SU-DHL-6 (cell line): Measurements from ENCODE around the gene COL1A1.

ENCODE experiments used
- H2AFZ ChIP-seq: fragments of 200-600 bp; sonication (generic); 2 replicates; pipeline ENCODE4 v1.6.1; 2014; ENCODE audit warnings: low read depth, mild to moderate bottlenecking, moderate library complexity, mixed read lengths, antibody characterized with exemption, low read length; ENCODE audit not compliant: severe bottlenecking
- H3F3A ChIP-seq: fragments of 200-600 bp; shearing (Covaris generic); 2 replicates; pipeline ENCODE4 v1.6.0; 2016; ENCODE audit warnings: antibody characterized with exemption, mild to moderate bottlenecking; ENCODE audit not compliant: insufficient read depth
- H3K27ac ChIP-seq: fragments of 200-600 bp; sonication (generic); 2 replicates; pipeline ENCODE4 v1.5.1; 2016; ENCODE audit warnings: low read depth, mild to moderate bottlenecking, low read length, moderate library complexity, mixed read lengths
- H3K27me3 ChIP-seq: fragments of 200-600 bp; sonication (generic), shearing (Covaris generic); 2 replicates; pipeline ENCODE4 v1.6.0; 2014; ENCODE audit warnings: mild to moderate bottlenecking, low read length
- H3K36me3 ChIP-seq: fragments of 200-600 bp; sonication (generic); 2 replicates; pipeline ENCODE4 v1.6.1; 2014; ENCODE audit warnings: mild to moderate bottlenecking, low read length, mixed read lengths
- H3K4me2 ChIP-seq: fragments of 300-600, 200-600 bp; shearing (Covaris generic), sonication (generic); 2 replicates; pipeline ENCODE4 v1.6.0; 2014; ENCODE audit warnings: low read length, low read depth, mild to moderate bottlenecking; ENCODE audit not compliant: poor library complexity, severe bottlenecking
- H3K4me3 ChIP-seq: fragments of 200-600 bp; sonication (generic); 2 replicates; pipeline ENCODE4 v1.5.1; 2014; ENCODE audit warnings: antibody characterized with exemption, low read length, mild to moderate bottlenecking, mixed read lengths; ENCODE audit not compliant: insufficient read depth, poor library complexity, severe bottlenecking
- H3K79me2 ChIP-seq: fragments of 200-600 bp; sonication (generic); 2 replicates; pipeline ENCODE4 v1.6.1; 2014; ENCODE audit warnings: mild to moderate bottlenecking, low read length, moderate library complexity; ENCODE audit not compliant: insufficient read depth
- H3K9ac ChIP-seq: fragments of 200-600 bp; sonication (generic); 2 replicates; pipeline ENCODE4 v1.7.0; 2014; ENCODE audit warnings: mild to moderate bottlenecking, low read length
- H3K9me2 ChIP-seq: fragments of 200-600 bp; sonication (generic); replicated peaks from 2 replicates; pipeline ENCODE4 v1.6.1; 2014; ENCODE audit warnings: low read length; ENCODE audit not compliant: insufficient read depth
- H3K9me3 ChIP-seq: fragments of 200-600 bp; sonication (generic); 2 replicates; pipeline ENCODE4 v1.6.1; 2014; ENCODE audit warnings: low read length, mixed read lengths; ENCODE audit not compliant: insufficient read depth
- H4K20me1 ChIP-seq: fragments of 200-600 bp; sonication (generic); 2 replicates; pipeline ENCODE4 v1.6.1; 2014; ENCODE audit warnings: low read depth, mild to moderate bottlenecking, antibody characterized with exemption, low read length, moderate library complexity, mixed read lengths
- EZH2phosphoT487 ChIP-seq: fragments of 200-600 bp; sonication (generic), shearing (Covaris generic); conservative IDR thresholded peaks from 2 replicates; pipeline ENCODE4 v1.6.1; 2018; ENCODE audit warnings: mild to moderate bottlenecking, antibody characterized with exemption, low read length, moderate library complexity, mixed read lengths
- TF ChIP-seq, protein P1 (sequence below): fragments of 200-600 bp; sonication (generic); IDR thresholded peaks from one replicate; pipeline ENCODE4 v1.5.1; 2017; ENCODE audit warnings: antibody characterized with exemption, mild to moderate bottlenecking, low read length, moderate library complexity; ENCODE audit not compliant: insufficient read depth, poor library complexity, severe bottlenecking

COL1A1 gene

DNA sequence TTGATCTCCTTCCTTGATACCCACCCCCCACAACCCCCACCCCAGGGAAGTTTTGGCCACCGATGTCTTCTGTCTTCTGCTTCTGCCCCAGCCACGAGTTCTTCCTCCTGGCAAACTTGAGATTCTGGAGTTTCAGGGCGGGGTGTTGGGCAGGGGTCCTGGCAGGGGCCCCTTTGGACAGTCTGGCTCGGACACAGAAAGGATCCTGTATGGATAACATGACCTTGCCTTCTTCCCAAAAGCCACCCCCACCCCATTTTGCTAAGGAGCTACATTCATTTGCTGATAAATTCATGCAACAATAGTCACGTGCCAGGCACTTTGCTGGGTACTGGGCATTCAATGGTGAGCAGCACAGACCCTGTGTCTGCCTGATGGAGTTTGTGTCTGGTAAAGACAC lies 5.9 kb upstream of the COL1A1 start:
- Histone ChIP-seq H3K4me2 (no peak overlapping the region), H3K27ac (no peak overlapping the region), H3K27me3 (no peaks in the 10 kb centered on the region), H3K9me2 (no peaks in the 10 kb centered on the region), H4K20me1 (no peaks in the 10 kb centered on the region), H3K9me3 (no peaks in the 10 kb centered on the region), H3F3A (no peaks in the 10 kb centered on the region), H3K9ac (no peak overlapping the region), H2AFZ (no peak overlapping the region), H3K79me2 (no peaks in the 10 kb centered on the region), H3K36me3 (no peaks in the 10 kb centered on the region), H3K4me3 (no peak overlapping the region)
- TF ChIP-seq, protein P1, sequence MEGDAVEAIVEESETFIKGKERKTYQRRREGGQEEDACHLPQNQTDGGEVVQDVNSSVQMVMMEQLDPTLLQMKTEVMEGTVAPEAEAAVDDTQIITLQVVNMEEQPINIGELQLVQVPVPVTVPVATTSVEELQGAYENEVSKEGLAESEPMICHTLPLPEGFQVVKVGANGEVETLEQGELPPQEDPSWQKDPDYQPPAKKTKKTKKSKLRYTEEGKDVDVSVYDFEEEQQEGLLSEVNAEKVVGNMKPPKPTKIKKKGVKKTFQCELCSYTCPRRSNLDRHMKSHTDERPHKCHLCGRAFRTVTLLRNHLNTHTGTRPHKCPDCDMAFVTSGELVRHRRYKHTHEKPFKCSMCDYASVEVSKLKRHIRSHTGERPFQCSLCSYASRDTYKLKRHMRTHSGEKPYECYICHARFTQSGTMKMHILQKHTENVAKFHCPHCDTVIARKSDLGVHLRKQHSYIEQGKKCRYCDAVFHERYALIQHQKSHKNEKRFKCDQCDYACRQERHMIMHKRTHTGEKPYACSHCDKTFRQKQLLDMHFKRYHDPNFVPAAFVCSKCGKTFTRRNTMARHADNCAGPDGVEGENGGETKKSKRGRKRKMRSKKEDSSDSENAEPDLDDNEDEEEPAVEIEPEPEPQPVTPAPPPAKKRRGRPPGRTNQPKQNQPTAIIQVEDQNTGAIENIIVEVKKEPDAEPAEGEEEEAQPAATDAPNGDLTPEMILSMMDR: no peak
- TF ChIP-seq EZH2phosphoT487: no peak

DNA sequence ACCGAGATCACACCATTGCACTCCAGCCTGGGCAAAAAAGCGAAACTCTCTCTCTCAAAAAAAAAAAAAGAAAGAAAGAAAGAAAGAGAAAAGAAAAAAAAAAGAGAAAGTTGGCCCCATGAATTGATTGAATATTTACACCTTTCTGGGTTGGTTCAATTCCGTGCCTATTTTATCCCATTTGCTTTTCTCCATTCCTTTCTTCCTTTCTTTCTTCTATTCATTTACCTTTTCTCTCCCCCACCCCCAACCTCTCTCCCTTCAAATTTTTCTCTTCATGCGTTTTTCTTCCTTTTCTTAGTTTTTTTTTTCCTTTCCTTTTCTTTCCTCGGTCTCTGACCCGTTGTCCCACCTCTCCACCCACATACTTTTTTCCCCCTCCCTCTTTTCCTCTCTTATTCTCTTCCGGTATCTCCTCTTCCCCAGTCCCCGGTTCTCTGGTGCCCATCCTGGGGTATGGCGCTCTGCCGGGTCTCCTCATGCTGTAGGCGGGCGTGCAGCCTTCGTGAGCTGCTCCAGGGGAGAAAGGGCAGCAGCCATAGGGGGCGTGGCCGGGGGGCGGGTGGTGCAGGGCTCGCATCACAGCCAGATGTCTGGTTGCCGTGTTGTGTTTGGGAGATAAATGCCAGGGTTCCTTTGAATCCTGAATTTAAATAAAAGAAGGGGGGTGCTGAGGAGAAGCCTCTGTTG lies 5.3 kb upstream of the COL1A1 start:
- Histone ChIP-seq H3K9me2 (no peaks in the 10 kb centered on the region), H3K9ac (no peak overlapping the region), H4K20me1 (no peaks in the 10 kb centered on the region), H3K36me3 (no peaks in the 10 kb centered on the region), H3F3A (no peaks in the 10 kb centered on the region), H3K4me3 (no peak overlapping the region), H3K9me3 (no peaks in the 10 kb centered on the region), H3K4me2 (no peak overlapping the region), H3K27me3 (no peaks in the 10 kb centered on the region), H3K27ac (no peak overlapping the region), H2AFZ (no peak overlapping the region), H3K79me2 (no peaks in the 10 kb centered on the region)
- no peak for TF ChIP-seq EZH2phosphoT487
- TF ChIP-seq, protein P1: no peak

DNA sequence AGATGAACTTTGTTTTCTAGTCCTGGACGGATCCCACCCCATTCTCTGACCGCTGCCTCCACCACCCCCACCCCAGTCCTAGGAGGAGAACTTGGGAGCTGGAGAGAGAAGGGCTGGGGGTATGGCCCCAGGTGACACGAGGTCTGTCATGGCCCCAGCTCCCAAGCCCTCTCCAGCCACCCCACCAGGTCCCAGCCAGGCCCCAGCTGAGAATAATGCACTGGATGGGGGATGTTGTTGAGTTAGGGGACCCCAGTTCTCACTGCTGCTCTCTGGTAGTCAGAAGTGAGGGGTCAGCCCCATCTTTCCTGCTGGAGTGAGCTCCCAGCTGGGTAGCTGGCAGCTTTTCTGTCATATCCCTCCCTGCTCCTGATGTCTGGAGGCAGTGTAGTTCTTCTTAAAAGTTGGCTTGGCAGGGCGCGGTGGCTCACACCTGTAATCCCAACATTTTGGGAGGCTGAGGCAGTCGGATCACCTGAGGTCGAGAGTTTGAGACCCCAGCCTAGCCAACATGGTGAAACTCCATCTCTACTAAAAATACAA lies 4.6 kb upstream of the COL1A1 start:
- TF ChIP-seq, protein P1: no peak
- TF ChIP-seq EZH2phosphoT487: no peak
- H3K4me2 ChIP-seq: no peak overlapping the region
- no peak overlapping the region for H3K9ac ChIP-seq
- H3K9me3 ChIP-seq: no peaks in the 10 kb centered on the region
- no peaks in the 10 kb centered on the region for H3K27me3 ChIP-seq
- H3K27ac ChIP-seq: no peak overlapping the region
- no peaks in the 10 kb centered on the region for H3K79me2 ChIP-seq
- H3F3A ChIP-seq: no peaks in the 10 kb centered on the region
- H4K20me1 ChIP-seq: no peaks in the 10 kb centered on the region
- H3K4me3 ChIP-seq: no peak overlapping the region
- H2AFZ ChIP-seq: no peak overlapping the region
- no peaks in the 10 kb centered on the region for H3K9me2 ChIP-seq
- H3K36me3 ChIP-seq: no peaks in the 10 kb centered on the region
